HEK293T (cell line): Measurements from ENCODE around the gene SNF8.

Experiments
- BHLHE40 ChIP-seq: fragments of 450-650 bp; IDR thresholded peaks from 2 replicates; pipeline ENCODE4 v1.6.1; 2016; ENCODE audit warnings: mild to moderate bottlenecking, moderate library complexity, borderline replicate concordance
- ELF4 ChIP-seq: fragments of 450-650 bp; IDR thresholded peaks from 2 replicates; pipeline ENCODE4 v1.6.1; 2017; ENCODE audit warnings: antibody characterized with exemption
- FOXK2 ChIP-seq: fragments of 450-650 bp; IDR thresholded peaks from 2 replicates; pipeline ENCODE4 v1.6.1; 2016; ENCODE audit warnings: mild to moderate bottlenecking
- FOXM1 ChIP-seq: fragments of 450-650 bp; IDR thresholded peaks from 2 replicates; pipeline ENCODE4 v1.6.1; 2017; ENCODE audit warnings: mild to moderate bottlenecking, borderline replicate concordance
- HDGF ChIP-seq: fragments of 450-650 bp; IDR thresholded peaks from 2 replicates; pipeline ENCODE4 v1.6.1; 2017; ENCODE audit warnings: antibody characterized with exemption, borderline replicate concordance
- TARDBP ChIP-seq: fragments of 450-650 bp; IDR thresholded peaks from 2 replicates; pipeline ENCODE4 v1.6.1; 2016
- TF ChIP-seq, protein P1 (sequence below): fragments of 450-650 bp; IDR thresholded peaks from 2 replicates; pipeline ENCODE4 v1.6.1; 2016

DNA sequence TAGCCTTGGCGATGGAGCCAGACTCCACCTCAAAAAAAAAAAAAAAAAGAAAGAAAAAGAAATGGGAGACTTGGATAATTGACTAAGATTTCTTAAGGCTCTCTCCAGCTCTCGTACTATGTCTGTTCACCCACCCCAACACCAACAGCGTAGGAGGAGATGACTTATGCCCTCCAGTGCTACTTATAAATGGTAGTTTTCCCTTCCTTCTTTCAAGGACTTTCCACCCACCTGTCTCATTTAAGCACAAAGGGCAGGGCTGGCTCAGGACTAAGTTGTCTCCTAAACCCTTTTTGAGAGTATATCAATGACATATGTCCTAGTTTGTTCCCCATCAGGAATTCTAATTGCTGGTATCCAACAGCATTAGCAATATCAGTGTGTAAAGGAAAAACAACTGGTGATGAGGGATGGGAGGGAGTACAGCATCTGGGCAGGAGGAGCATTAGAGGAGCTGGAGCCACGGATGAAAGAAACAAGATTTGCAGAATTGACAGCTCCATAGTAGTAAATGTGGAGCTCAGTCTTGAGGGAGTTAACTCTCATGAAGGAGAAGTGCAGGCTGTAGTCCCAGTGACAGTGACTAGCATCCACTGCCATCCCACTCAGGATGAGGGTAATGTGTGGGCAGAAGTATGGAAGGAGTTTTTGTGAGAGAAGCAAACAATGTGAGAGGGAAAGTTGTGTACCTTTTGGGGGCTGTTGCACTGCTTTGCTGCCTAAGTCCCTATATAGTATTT, 19.2 kb downstream of the SNF8 start:
- TF ChIP-seq FOXK2: no peak
- no peak for TF ChIP-seq TARDBP
- TF ChIP-seq ELF4: no peak
- no peak for TF ChIP-seq HDGF
- TF ChIP-seq, protein P1, sequence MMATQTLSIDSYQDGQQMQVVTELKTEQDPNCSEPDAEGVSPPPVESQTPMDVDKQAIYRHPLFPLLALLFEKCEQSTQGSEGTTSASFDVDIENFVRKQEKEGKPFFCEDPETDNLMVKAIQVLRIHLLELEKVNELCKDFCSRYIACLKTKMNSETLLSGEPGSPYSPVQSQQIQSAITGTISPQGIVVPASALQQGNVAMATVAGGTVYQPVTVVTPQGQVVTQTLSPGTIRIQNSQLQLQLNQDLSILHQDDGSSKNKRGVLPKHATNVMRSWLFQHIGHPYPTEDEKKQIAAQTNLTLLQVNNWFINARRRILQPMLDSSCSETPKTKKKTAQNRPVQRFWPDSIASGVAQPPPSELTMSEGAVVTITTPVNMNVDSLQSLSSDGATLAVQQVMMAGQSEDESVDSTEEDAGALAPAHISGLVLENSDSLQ: no peak
- no peak for TF ChIP-seq BHLHE40
- TF ChIP-seq FOXM1: no peak
